ENCODE results near the gene MAGEF1. TPM values are rescaled to one million over a fixed set of nuclear protein-coding genes. Genes with fewer than 3 reads are reported as not detected.

MAGEF1 gene
- total RNA-seq, 1 donor from 2014 or later, result 22.9 TPM

DNA sequence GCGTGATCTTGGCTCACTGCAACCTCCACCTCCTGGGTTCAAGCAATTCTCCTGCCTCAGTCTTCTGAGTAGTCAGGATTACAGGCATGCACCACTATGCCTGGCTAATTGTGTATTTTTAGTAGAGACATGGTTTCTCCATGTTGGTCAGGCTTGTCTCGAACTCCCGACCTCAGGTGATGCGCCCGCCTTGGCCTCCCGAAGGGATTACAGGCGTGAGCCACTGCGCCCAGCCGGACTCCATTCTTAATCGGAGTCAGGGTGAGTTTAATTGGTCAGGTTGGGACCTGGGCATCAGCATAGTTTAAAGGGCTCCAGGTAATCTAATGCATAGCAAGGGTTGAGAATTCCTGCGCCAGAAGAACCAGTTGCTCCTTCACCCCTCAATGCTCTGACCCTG is 29.2 kb downstream of the MAGEF1 start:
- no peak for DNase-seq (ENCODE audit: low spot score)
- peaks cover under 1% of the 10 kb centered on the region for H3K27me3 Mint-ChIP-seq (ENCODE audit: unreplicated experiment)
- TF ChIP-seq CTCF (IDR thresholded peaks at IDR 0.05; ENCODE audit: unreplicated experiment), result no peak
- H3K4me1 Mint-ChIP-seq (ENCODE audit: unreplicated experiment), result peaks cover 9% of the 10 kb centered on the region
- H3K4me3 Mint-ChIP-seq (ENCODE audit: unreplicated experiment), result no peak overlapping the region
- no peaks in the 10 kb centered on the region for H3K36me3 Mint-ChIP-seq (ENCODE audit: low read depth, unreplicated experiment)
- H3K9me3 Mint-ChIP-seq (ENCODE audit: unreplicated experiment), result no peaks in the 10 kb centered on the region
- no peak overlapping the region for H3K27ac Mint-ChIP-seq (ENCODE audit: unreplicated experiment)

- DNase-seq (ENCODE audit: low spot score), result no peak
- Mint-ChIP-seq H3K4me3 (ENCODE audit: unreplicated experiment) (no peak overlapping the region), H3K36me3 (ENCODE audit: low read depth, unreplicated experiment) (no peaks in the 10 kb centered on the region), H3K27me3 (ENCODE audit: unreplicated experiment) (peaks cover 6% of the 10 kb centered on the region), H3K9me3 (ENCODE audit: unreplicated experiment) (no peaks in the 10 kb centered on the region), H3K27ac (ENCODE audit: unreplicated experiment) (no peak overlapping the region), H3K4me1 (ENCODE audit: unreplicated experiment) (peaks cover 18% of the 10 kb centered on the region)
- TF ChIP-seq CTCF (IDR thresholded peaks at IDR 0.05; ENCODE audit: unreplicated experiment), result no peak
Measured at GRCh38 chr3:184680385-184681345, 31.2 kb downstream of the MAGEF1 start.

DNA sequence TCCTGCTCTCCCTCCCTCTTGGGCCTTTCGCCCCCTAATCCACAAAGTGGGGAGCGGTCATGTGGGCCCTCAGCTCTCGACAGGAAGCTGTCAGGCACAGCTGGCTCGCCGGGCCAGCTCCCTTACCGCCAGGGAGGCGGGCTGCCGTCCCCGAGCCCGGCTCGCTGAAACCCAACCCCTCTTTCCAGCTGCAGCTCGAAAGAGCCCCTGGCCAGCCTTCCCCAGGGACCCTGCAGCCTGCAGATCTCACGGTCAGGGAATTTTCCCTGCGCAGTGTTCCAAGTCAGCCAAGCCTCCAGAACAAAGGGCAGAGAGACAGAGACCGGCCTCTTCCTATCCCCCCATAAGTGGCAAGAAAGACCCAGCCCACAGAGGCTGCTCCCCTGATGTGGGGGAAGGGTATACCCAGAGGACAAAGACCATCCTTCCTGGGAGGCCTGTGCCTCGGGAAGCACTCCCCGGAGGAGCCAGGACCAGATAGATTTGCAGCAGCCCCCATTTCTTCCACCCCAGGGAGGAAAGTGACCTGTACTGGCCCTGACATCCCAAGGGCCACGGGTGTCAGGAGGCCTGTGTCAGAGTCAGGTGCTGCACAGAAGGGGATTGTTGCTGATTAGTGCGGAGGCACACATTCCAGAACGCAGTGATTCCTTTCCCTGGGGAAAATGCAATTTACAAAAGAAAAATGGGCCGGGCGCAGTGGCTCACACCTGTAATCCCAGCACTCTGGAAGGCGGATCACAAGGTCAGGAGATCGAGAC is 32.6 kb downstream of the MAGEF1 start:
- peaks cover 8% of the 10 kb centered on the region for H3K27me3 Mint-ChIP-seq (ENCODE audit: unreplicated experiment)
- H3K36me3 Mint-ChIP-seq (ENCODE audit: low read depth, unreplicated experiment), result no peaks in the 10 kb centered on the region
- H3K9me3 Mint-ChIP-seq (ENCODE audit: unreplicated experiment), result no peaks in the 10 kb centered on the region
- DNase-seq (ENCODE audit: low spot score), result no peak
- H3K4me3 Mint-ChIP-seq (ENCODE audit: unreplicated experiment), result no peak overlapping the region
- H3K27ac Mint-ChIP-seq (ENCODE audit: unreplicated experiment), result no peak overlapping the region
- no peak for TF ChIP-seq CTCF (IDR thresholded peaks at IDR 0.05; ENCODE audit: unreplicated experiment)
- H3K4me1 Mint-ChIP-seq (ENCODE audit: unreplicated experiment), result peaks cover 17% of the 10 kb centered on the region

DNA sequence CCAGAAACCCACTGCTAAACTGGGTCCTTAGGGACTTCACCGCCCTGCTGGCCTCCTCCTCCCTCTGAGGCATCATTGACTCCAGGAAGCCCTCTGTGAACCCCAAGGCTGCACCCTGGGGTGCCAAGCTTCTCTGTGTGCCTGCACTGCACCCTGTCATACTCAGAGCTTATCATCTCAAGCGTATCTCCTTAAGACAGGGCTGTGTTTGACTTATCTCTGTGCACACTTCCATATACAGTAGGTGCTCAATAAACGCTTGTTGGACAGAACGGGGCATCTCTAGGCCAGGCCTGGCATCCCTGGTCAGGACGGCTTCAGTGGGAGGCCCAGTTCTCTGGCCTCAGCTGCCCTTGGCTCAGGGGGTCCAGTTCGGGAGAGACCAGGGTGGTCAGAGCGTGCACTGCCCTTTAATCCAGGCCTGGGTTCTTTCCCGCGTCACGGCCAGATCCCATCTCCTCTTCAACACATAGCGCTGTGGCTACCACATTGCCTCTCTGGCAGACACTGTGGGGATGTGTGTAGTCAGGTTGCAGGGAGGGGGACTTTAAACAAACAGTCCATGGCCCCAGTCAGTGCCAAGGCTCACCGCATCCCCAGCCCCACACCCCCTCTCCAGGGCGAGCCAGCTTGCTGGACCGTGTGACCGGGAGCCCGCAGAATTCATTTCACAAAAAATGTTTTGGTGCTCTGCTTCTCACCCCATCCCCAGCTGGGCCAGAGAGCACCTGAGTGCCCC is 33.4 kb downstream of the MAGEF1 start:
- DNase-seq (ENCODE audit: low spot score), result no peak
- TF ChIP-seq CTCF (IDR thresholded peaks at IDR 0.05; ENCODE audit: unreplicated experiment), result no peak
- no peaks in the 10 kb centered on the region for H3K36me3 Mint-ChIP-seq (ENCODE audit: low read depth, unreplicated experiment)
- no peaks in the 10 kb centered on the region for H3K9me3 Mint-ChIP-seq (ENCODE audit: unreplicated experiment)
- peaks cover 8% of the 10 kb centered on the region for H3K27me3 Mint-ChIP-seq (ENCODE audit: unreplicated experiment)
- peaks cover 17% of the 10 kb centered on the region for H3K4me1 Mint-ChIP-seq (ENCODE audit: unreplicated experiment)
- no peak overlapping the region for H3K4me3 Mint-ChIP-seq (ENCODE audit: unreplicated experiment)
- no peak overlapping the region for H3K27ac Mint-ChIP-seq (ENCODE audit: unreplicated experiment)
